ENCODE results near the gene PRKACB.
"Not testable (repeated sequence)": the region's sequence is repeated elsewhere in the genome, so short reads cannot be mapped to it uniquely, and the experiment has no call there.

Gene PRKACB

GRCh38 chr1:84143796-84144565, at the start of gene PRKACB:
TSS of gene PRKACB (plus strand) at chr1:84144271. CDS start at chr1:84144362, 91 bp downstream.
- DNase-seq (ENCODE audit: low read depth in 2 of 2, low spot score in 1 of 2) = no peak

- DNase-seq (ENCODE audit: low read depth in 2 of 2, low spot score in 1 of 2) = no peak
Measured at GRCh38 chr1:84095308-84095707, 48.8 kb upstream of the PRKACB start.

GRCh38 chr1:84096176-84096575, 47.9 kb upstream of the PRKACB start:
- no peak for DNase-seq (ENCODE audit: low read depth in 2 of 2, low spot score in 1 of 2)

- no peak for DNase-seq (ENCODE audit: low read depth in 2 of 2, low spot score in 1 of 2)
Measured at GRCh38 chr1:84101204-84101603, 42.9 kb upstream of the PRKACB start.

- no peak for DNase-seq (ENCODE audit: low read depth in 2 of 2, low spot score in 1 of 2)
Measured at GRCh38 chr1:84103197-84103992, 40.7 kb upstream of the PRKACB start.

GRCh38 chr1:84107538-84107937, 36.5 kb upstream of the PRKACB start:
- DNase-seq (ENCODE audit: low read depth in 2 of 2, low spot score in 1 of 2) = not testable (repeated sequence)

GRCh38 chr1:84107955-84108354, 36.1 kb upstream of the PRKACB start:
- DNase-seq (ENCODE audit: low read depth in 2 of 2, low spot score in 1 of 2) = no peak

GRCh38 chr1:84108900-84109578, 35.0 kb upstream of the PRKACB start:
- DNase-seq (ENCODE audit: low read depth in 2 of 2, low spot score in 1 of 2) = no peak

- no peak for DNase-seq (ENCODE audit: low read depth in 2 of 2, low spot score in 1 of 2)
Measured at GRCh38 chr1:84110629-84111028, 33.4 kb upstream of the PRKACB start.

- no peak for DNase-seq (ENCODE audit: low read depth in 2 of 2, low spot score in 1 of 2)
Measured at GRCh38 chr1:84116558-84116957, 27.5 kb upstream of the PRKACB start.

GRCh38 chr1:84117868-84118267, 26.2 kb upstream of the PRKACB start:
- DNase-seq (ENCODE audit: low read depth in 2 of 2, low spot score in 1 of 2) = no peak

GRCh38 chr1:84121360-84121759, 22.7 kb upstream of the PRKACB start:
- no peak for DNase-seq (ENCODE audit: low read depth in 2 of 2, low spot score in 1 of 2)

- DNase-seq (ENCODE audit: low read depth in 2 of 2, low spot score in 1 of 2) = peak; percentile 12 to 22
Measured at GRCh38 chr1:84122780-84123382, 21.2 kb upstream of the PRKACB start.

GRCh38 chr1:84133479-84133878, 10.6 kb upstream of the PRKACB start:
- no peak for DNase-seq (ENCODE audit: low read depth in 2 of 2, low spot score in 1 of 2)

- DNase-seq (ENCODE audit: low read depth in 2 of 2, low spot score in 1 of 2) = no peak
Measured at GRCh38 chr1:84135341-84135740, 8.7 kb upstream of the PRKACB start.

- DNase-seq (ENCODE audit: low read depth in 2 of 2, low spot score in 1 of 2) = no peak
Measured at GRCh38 chr1:84141182-84142003, 2.7 kb upstream of the PRKACB start.

GRCh38 chr1:84145068-84145467, 997 bp downstream of the PRKACB start:
- DNase-seq (ENCODE audit: low read depth in 2 of 2, low spot score in 1 of 2) = no peak

- no peak for DNase-seq (ENCODE audit: low read depth in 2 of 2, low spot score in 1 of 2)
Measured at GRCh38 chr1:84146411-84147032, 2.5 kb downstream of the PRKACB start.

GRCh38 chr1:84148758-84149157, 4.7 kb downstream of the PRKACB start:
- DNase-seq (ENCODE audit: low read depth in 2 of 2, low spot score in 1 of 2) = no peak

GRCh38 chr1:84152649-84153056, 8.6 kb downstream of the PRKACB start:
- no peak for DNase-seq (ENCODE audit: low read depth in 2 of 2, low spot score in 1 of 2)

Data from stimulated activated CD8-positive, alpha-beta memory T cell treated with anti-CD3 and anti-CD28 coated beads, Interleukin-4, amount 100 ng/mL, for 4 hours (primary cell).